Activated CD4-positive, alpha-beta memory T cell treated with anti-CD3 and anti-CD28 coated beads, Interleukin-2, amount 10 ng/mL, durations not matched to agents 7 days and 5 days (primary cell): Measurements from ENCODE around the gene YTHDF1. TPM values are rescaled to one million over a fixed set of nuclear protein-coding genes. Genes with fewer than 3 reads are reported as not detected.
"Not testable (repeated sequence)": the region's sequence is repeated elsewhere in the genome, so short reads cannot be mapped to it uniquely, and the experiment has no call there.

ENCODE experiments used
- CTCF ChIA-PET: fragments of 350-600 bp; sonication (Branson Sonifier 250); formaldehyde crosslinking; loops from one replicate; lab custom pipeline; 2021; ENCODE audit warnings: antibody characterized with exemption, inconsistent platforms; lab: Charles Lee
- POLR2A ChIA-PET: fragments of 350-600 bp; sonication (Branson Sonifier 250); formaldehyde crosslinking; loops from one replicate; lab custom pipeline; 2021; ENCODE audit warnings: antibody characterized with exemption; lab: Charles Lee
- DNase-seq: peaks from one replicate; pipeline ENCODE4 v3.0.0-alpha.2; 2020
- H3K27ac Mint-ChIP-seq: one replicate; pipeline ENCODE4 v1.8.0; 2021; ENCODE audit warnings: mild to moderate bottlenecking, mixed read lengths
- H3K27me3 Mint-ChIP-seq: one replicate; pipeline ENCODE4 v1.8.0; 2021; ENCODE audit warnings: mixed read lengths
- H3K36me3 Mint-ChIP-seq: one replicate; pipeline ENCODE4 v1.8.0; 2021; ENCODE audit warnings: low read depth, mixed read lengths
- H3K4me1 Mint-ChIP-seq: one replicate; pipeline ENCODE4 v1.8.0; 2021; ENCODE audit warnings: mixed read lengths
- H3K4me3 Mint-ChIP-seq: one replicate; pipeline ENCODE4 v1.8.0; 2021; ENCODE audit warnings: mild to moderate bottlenecking, mixed read lengths
- H3K9me3 Mint-ChIP-seq: one replicate; pipeline ENCODE4 v1.8.0; 2021; ENCODE audit warnings: mixed read lengths
- total RNA-seq, 2 experiments: library from RNA; stranded (reverse); gene quantifications; one replicate each; pipeline ENCODE4 v1.2.3, GENCODE V29; 2021

Gene YTHDF1
- total RNA-seq, 2 experiments from 2014 or later, result 36.1 to 36.8 TPM

GRCh38 chr20:63254606-63255384 is 38.9 kb upstream of the YTHDF1 start:
- H3K9me3 Mint-ChIP-seq, result no peaks in the 10 kb centered on the region
- ChIA-PET POLR2A (no interaction called here), CTCF (no interaction called here)
- no peak overlapping the region for H3K27ac Mint-ChIP-seq
- no peak for DNase-seq
- no peak overlapping the region for H3K4me3 Mint-ChIP-seq
- H3K36me3 Mint-ChIP-seq, result no peaks in the 10 kb centered on the region
- peaks cover 36% of the 10 kb centered on the region for H3K27me3 Mint-ChIP-seq
- H3K4me1 Mint-ChIP-seq, result peaks cover 3% of the 10 kb centered on the region

GRCh38 chr20:63254232-63254605 is 38.3 kb upstream of the YTHDF1 start, which contains the start of gene NKAIN4:
Gene NKAIN4 (minus strand): TSS chr20:63254463. CDS start chr20:63254450, 13 bp downstream.
- DNase-seq, result no peak
- H3K4me3 Mint-ChIP-seq, result no peak within 1 kb of the TSS
- no peaks in the 10 kb centered on the region for H3K36me3 Mint-ChIP-seq
- H3K27me3 Mint-ChIP-seq, result peaks cover 36% of the 10 kb centered on the region
- no peaks in the 10 kb centered on the region for H3K9me3 Mint-ChIP-seq
- H3K27ac Mint-ChIP-seq, result no peak within 1 kb of the TSS
- POLR2A ChIA-PET, result no interaction called here
- CTCF ChIA-PET, result no interaction called here
- H3K4me1 Mint-ChIP-seq, result peaks cover 3% of the 10 kb centered on the region

- Mint-ChIP-seq H3K27ac (no peak overlapping the region), H3K27me3 (peaks cover 37% of the 10 kb centered on the region), H3K36me3 (no peaks in the 10 kb centered on the region), H3K9me3 (no peaks in the 10 kb centered on the region), H3K4me3 (no peak overlapping the region), H3K4me1 (peaks cover 3% of the 10 kb centered on the region)
- ChIA-PET POLR2A (no interaction called here), CTCF (no interaction called here)
- no peak for DNase-seq
Observed at GRCh38 chr20:63253438-63254231, 37.7 kb upstream of the YTHDF1 start.

GRCh38 chr20:63253065-63253437 is 37.1 kb upstream of the YTHDF1 start:
- Mint-ChIP-seq H3K9me3 (no peaks in the 10 kb centered on the region), H3K4me3 (no peak overlapping the region), H3K27ac (no peak overlapping the region), H3K36me3 (no peaks in the 10 kb centered on the region), H3K4me1 (peaks cover 3% of the 10 kb centered on the region), H3K27me3 (peaks cover 40% of the 10 kb centered on the region)
- ChIA-PET POLR2A (no interaction called here), CTCF (no interaction called here)
- no peak for DNase-seq

GRCh38 chr20:63252284-63252711 is 36.4 kb upstream of the YTHDF1 start:
- Mint-ChIP-seq H3K4me3 (no peak overlapping the region), H3K27me3 (peaks cover 40% of the 10 kb centered on the region), H3K27ac (no peak overlapping the region), H3K4me1 (peaks cover 3% of the 10 kb centered on the region), H3K9me3 (no peaks in the 10 kb centered on the region), H3K36me3 (no peaks in the 10 kb centered on the region)
- POLR2A ChIA-PET, result no interaction called here
- DNase-seq, result no peak
- CTCF ChIA-PET, result no interaction called here

- POLR2A ChIA-PET, DNase-seq, H3K4me1 Mint-ChIP-seq, H3K36me3 Mint-ChIP-seq, H3K27ac Mint-ChIP-seq, H3K9me3 Mint-ChIP-seq, CTCF ChIA-PET, H3K4me3 Mint-ChIP-seq: not testable (repeated sequence)
- peaks cover 39% of the 10 kb centered on the region for H3K27me3 Mint-ChIP-seq
Observed at GRCh38 chr20:63251350-63251749, 35.4 kb upstream of the YTHDF1 start.

GRCh38 chr20:63249891-63250290 is 34.0 kb upstream of the YTHDF1 start:
- CTCF ChIA-PET, result no interaction called here
- Mint-ChIP-seq H3K9me3 (no peaks in the 10 kb centered on the region), H3K27ac (no peak overlapping the region), H3K27me3 (peaks cover 27% of the 10 kb centered on the region), H3K4me3 (no peak overlapping the region), H3K4me1 (peaks cover 3% of the 10 kb centered on the region), H3K36me3 (no peaks in the 10 kb centered on the region)
- DNase-seq, result no peak
- POLR2A ChIA-PET, result no interaction called here

- H3K27ac Mint-ChIP-seq, result no peak overlapping the region
- H3K36me3 Mint-ChIP-seq, result no peaks in the 10 kb centered on the region
- POLR2A ChIA-PET, result no interaction called here
- no peak overlapping the region for H3K4me3 Mint-ChIP-seq
- CTCF ChIA-PET, result no interaction called here
- no peaks in the 10 kb centered on the region for H3K9me3 Mint-ChIP-seq
- peaks cover 24% of the 10 kb centered on the region for H3K27me3 Mint-ChIP-seq
- H3K4me1 Mint-ChIP-seq, result peaks cover 3% of the 10 kb centered on the region
- no peak for DNase-seq
Observed at GRCh38 chr20:63248835-63249591, 33.1 kb upstream of the YTHDF1 start.

- H3K4me3 Mint-ChIP-seq, result no peak overlapping the region
- ChIA-PET CTCF (interaction anchor here (0.9 kb wide), 1 partner anchor 24 kb away, joined by 3 read pairs; no protein-coding TSS in a partner anchor), POLR2A (no interaction called here)
- DNase-seq, result no peak
- no peaks in the 10 kb centered on the region for H3K36me3 Mint-ChIP-seq
- no peak overlapping the region for H3K27ac Mint-ChIP-seq
- H3K4me1 Mint-ChIP-seq, result peaks cover 1% of the 10 kb centered on the region
- peaks cover 19% of the 10 kb centered on the region for H3K27me3 Mint-ChIP-seq
- no peaks in the 10 kb centered on the region for H3K9me3 Mint-ChIP-seq
Observed at GRCh38 chr20:63247671-63248228, 31.8 kb upstream of the YTHDF1 start.

- Mint-ChIP-seq H3K27ac (no peak overlapping the region), H3K27me3 (peaks cover 12% of the 10 kb centered on the region), H3K4me1 (no peaks in the 10 kb centered on the region), H3K9me3 (no peaks in the 10 kb centered on the region), H3K4me3 (no peak overlapping the region), H3K36me3 (no peaks in the 10 kb centered on the region)
- CTCF ChIA-PET, result interaction anchor here (1.1 kb wide), 1 partner anchor 23 kb away, joined by 4 read pairs; no protein-coding TSS in a partner anchor
- POLR2A ChIA-PET, result no interaction called here
- DNase-seq, result no peak
Observed at GRCh38 chr20:63246490-63247288, 30.8 kb upstream of the YTHDF1 start.

- no peaks in the 10 kb centered on the region for H3K9me3 Mint-ChIP-seq
- H3K27me3 Mint-ChIP-seq, result peaks cover 9% of the 10 kb centered on the region
- no peak for DNase-seq
- no peak overlapping the region for H3K27ac Mint-ChIP-seq
- POLR2A ChIA-PET, result no interaction called here
- no peaks in the 10 kb centered on the region for H3K4me1 Mint-ChIP-seq
- H3K36me3 Mint-ChIP-seq, result no peaks in the 10 kb centered on the region
- H3K4me3 Mint-ChIP-seq, result no peak overlapping the region
- CTCF ChIA-PET, result no interaction called here
Observed at GRCh38 chr20:63244468-63244867, 28.5 kb upstream of the YTHDF1 start.

- H3K27ac Mint-ChIP-seq, result no peak overlapping the region
- CTCF ChIA-PET, result no interaction called here
- no peaks in the 10 kb centered on the region for H3K4me1 Mint-ChIP-seq
- H3K9me3 Mint-ChIP-seq, result no peaks in the 10 kb centered on the region
- peaks cover 9% of the 10 kb centered on the region for H3K27me3 Mint-ChIP-seq
- no peaks in the 10 kb centered on the region for H3K36me3 Mint-ChIP-seq
- DNase-seq, result no peak
- no peak overlapping the region for H3K4me3 Mint-ChIP-seq
- POLR2A ChIA-PET, result no interaction called here
Observed at GRCh38 chr20:63243604-63244247, 27.8 kb upstream of the YTHDF1 start.
